Subcutaneous adipose tissue (tissue), 4 donors: Measurements from ENCODE around the gene BANP. TPM values are rescaled to one million over a fixed set of nuclear protein-coding genes. Genes with fewer than 3 reads are reported as not detected.

Source experiments
- total RNA-seq, 4 donors: library from RNA; depleted of rRNA; stranded (reverse); fragments of >200 nt; gene quantifications; one replicate each; pipeline ENCODE4 v1.1.0, GENCODE V29; 2016
- TF ChIP-seq, protein P1 (sequence below): fragments of 450-650 bp; IDR thresholded peaks from one replicate; pipeline ENCODE4 v1.5.1; 2016; ENCODE audit warnings: low read depth, mild to moderate bottlenecking, control low read depth, antibody characterized with exemption, moderate library complexity

Gene BANP
- total RNA-seq, 4 donors from 2014 or later = 12.9 to 21.1 (median 16.9) TPM

GRCh38 chr16:87955302-87956097 lies 4.3 kb downstream of the BANP start:
- TF ChIP-seq, protein P1, sequence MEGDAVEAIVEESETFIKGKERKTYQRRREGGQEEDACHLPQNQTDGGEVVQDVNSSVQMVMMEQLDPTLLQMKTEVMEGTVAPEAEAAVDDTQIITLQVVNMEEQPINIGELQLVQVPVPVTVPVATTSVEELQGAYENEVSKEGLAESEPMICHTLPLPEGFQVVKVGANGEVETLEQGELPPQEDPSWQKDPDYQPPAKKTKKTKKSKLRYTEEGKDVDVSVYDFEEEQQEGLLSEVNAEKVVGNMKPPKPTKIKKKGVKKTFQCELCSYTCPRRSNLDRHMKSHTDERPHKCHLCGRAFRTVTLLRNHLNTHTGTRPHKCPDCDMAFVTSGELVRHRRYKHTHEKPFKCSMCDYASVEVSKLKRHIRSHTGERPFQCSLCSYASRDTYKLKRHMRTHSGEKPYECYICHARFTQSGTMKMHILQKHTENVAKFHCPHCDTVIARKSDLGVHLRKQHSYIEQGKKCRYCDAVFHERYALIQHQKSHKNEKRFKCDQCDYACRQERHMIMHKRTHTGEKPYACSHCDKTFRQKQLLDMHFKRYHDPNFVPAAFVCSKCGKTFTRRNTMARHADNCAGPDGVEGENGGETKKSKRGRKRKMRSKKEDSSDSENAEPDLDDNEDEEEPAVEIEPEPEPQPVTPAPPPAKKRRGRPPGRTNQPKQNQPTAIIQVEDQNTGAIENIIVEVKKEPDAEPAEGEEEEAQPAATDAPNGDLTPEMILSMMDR = no peak

- TF ChIP-seq, protein P1 = no peak
These were observed 4.8 kb downstream of the BANP start for GRCh38 chr16:87956098-87956364.

- TF ChIP-seq, protein P1 = no peak
These were observed 5.4 kb downstream of the BANP start for GRCh38 chr16:87956365-87957231.

- TF ChIP-seq, protein P1 = no peak
These were observed 6.3 kb downstream of the BANP start for GRCh38 chr16:87957296-87958094.

DNA sequence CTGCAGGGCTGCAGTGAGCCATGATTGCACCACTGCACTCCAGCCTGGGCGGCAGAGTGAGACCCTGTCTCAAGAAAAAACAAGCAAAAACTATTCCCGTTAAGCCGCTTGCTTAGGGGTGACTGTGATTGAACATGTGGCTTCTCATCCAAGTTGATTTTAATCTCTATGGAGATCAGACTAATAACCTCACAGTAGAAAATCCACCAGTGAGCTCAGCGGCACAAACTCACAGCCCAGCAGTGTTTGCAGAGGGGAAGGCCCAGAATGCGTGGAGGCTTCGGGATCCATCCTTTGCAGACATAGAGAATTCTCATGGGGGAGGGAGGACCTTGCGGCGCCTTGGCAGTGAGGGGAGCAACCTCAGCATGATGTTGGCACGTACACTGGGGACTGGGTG lies 7.4 kb downstream of the BANP start:
- TF ChIP-seq, protein P1 = no peak

GRCh38 chr16:87959391-87959990 lies 8.3 kb downstream of the BANP start:
- TF ChIP-seq, protein P1 = no peak

DNA sequence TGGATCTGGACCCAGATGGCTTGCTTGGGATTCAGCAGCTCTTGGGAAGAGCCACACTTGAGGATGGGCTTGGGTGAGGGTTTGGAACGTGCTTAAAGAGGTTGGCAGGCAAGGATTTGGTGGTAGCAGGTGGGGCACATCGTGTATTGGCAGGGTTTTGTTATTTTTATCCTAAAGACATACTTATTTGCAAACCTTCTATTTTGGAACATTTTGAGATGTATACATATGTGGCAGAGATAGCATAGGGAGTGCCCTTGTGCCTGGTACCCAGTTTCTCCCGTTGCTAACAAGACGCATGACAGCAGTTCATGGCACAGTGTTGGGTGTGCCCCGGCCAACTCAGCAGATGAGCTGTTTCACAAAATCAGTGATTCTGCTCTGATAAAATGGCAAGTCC lies 9.1 kb downstream of the BANP start:
- TF ChIP-seq, protein P1 = no peak
